ENCODE data around the gene ZNF839. TPM values are rescaled to one million over a fixed set of nuclear protein-coding genes. Genes with fewer than 3 reads are reported as not detected.
"Not testable (repeated sequence)": the region's sequence is repeated elsewhere in the genome, so short reads cannot be mapped to it uniquely, and the experiment has no call there.

Gene ZNF839
- total RNA-seq, 1 donor from 2014 or later, result 8.5 TPM

DNA sequence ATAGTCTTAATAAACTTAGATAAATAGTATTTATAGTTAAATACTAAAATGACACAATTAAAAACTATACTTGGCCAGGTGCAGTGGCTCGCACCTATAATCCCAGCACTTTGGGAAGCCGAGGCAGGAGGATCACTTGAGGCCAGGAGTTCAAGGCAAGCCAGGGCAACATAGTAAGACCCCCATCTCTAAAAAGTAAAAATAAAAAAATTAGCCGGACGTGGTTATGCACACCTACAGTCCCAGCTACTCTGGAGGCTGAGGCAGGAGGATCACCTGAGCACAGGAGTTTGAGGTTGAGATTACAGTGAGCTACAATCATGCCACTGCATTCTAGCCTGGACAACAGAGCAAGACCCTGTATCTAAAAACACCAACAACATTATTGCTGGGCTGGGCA, 27.1 kb downstream of the ZNF839 start:
- H3K9me3 ChIP-seq, result no peaks in the 10 kb centered on the region
- no peak for DNase-seq
- H3K27ac ChIP-seq, result no peak overlapping the region
- no peaks in the 10 kb centered on the region for H3K27me3 ChIP-seq (ENCODE audit: low read depth)
- TF ChIP-seq, protein P1, sequence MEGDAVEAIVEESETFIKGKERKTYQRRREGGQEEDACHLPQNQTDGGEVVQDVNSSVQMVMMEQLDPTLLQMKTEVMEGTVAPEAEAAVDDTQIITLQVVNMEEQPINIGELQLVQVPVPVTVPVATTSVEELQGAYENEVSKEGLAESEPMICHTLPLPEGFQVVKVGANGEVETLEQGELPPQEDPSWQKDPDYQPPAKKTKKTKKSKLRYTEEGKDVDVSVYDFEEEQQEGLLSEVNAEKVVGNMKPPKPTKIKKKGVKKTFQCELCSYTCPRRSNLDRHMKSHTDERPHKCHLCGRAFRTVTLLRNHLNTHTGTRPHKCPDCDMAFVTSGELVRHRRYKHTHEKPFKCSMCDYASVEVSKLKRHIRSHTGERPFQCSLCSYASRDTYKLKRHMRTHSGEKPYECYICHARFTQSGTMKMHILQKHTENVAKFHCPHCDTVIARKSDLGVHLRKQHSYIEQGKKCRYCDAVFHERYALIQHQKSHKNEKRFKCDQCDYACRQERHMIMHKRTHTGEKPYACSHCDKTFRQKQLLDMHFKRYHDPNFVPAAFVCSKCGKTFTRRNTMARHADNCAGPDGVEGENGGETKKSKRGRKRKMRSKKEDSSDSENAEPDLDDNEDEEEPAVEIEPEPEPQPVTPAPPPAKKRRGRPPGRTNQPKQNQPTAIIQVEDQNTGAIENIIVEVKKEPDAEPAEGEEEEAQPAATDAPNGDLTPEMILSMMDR (IDR thresholded peaks at IDR 0.05), result no peak
- ATAC-seq, result no peak
- peaks cover 6% of the 10 kb centered on the region for H3K4me1 ChIP-seq
- H3K4me3 ChIP-seq, result no peak overlapping the region
- peaks cover 98% of the 10 kb centered on the region for H3K36me3 ChIP-seq
- intact Hi-C loops (cut with DNase I), result no loop called here

DNA sequence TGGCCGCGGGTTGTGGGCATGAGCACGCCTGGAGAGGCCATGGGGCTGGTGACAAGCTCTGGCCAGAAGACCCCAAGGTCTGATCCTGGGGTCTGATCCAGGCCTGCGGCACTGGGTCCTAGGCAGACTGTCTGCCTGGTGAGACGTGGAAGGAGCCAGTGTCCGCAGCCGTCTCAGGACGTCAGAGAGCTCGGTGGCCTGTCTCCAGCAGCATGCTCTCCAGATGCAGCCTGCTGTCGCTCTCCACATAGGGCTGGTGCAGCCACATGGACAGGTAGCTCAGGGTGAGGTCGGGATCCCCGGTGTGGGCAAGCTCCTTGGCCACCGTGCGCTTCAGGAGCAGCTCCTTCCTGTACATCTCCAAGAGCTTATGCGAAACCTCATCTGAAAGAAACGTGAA, 28.8 kb downstream of the ZNF839 start:
- intact Hi-C loops (cut with DNase I), result no loop called here
- TF ChIP-seq, protein P1 (IDR thresholded peaks at IDR 0.05), result no peak
- Histone ChIP-seq H3K27me3 (ENCODE audit: low read depth) (no peaks in the 10 kb centered on the region), H3K27ac (no peak overlapping the region), H3K4me1 (peaks cover 6% of the 10 kb centered on the region), H3K4me3 (no peak overlapping the region), H3K36me3 (peaks cover 97% of the 10 kb centered on the region), H3K9me3 (no peaks in the 10 kb centered on the region)
- DNase-seq (no peak), ATAC-seq (no peak)

DNA sequence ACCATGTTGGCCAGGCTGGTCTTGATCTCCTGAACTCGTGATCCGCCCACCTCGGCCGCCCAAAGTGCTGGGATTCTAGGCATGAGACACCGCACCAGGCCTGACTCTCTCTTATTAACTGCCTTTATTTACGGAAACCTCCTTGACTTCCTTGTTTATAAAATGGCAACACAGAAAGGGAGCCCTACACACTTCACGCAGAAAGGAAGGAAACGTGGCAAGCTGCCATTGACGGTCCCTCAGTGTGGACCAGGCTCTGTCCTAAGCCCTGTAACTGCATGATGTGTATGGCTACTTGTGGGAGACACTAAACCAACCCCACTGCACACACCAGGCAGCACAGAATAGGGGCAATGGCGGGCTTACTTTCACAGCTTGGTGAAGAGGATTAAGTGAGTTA, 31.5 kb downstream of the ZNF839 start:
- Histone ChIP-seq H3K27me3 (ENCODE audit: low read depth) (no peaks in the 10 kb centered on the region), H3K9me3 (no peaks in the 10 kb centered on the region), H3K4me1 (peaks cover 6% of the 10 kb centered on the region), H3K27ac (peak overlapping the region; percentile 56), H3K4me3 (no peak overlapping the region), H3K36me3 (peaks cover 97% of the 10 kb centered on the region)
- ATAC-seq (peak; percentile 23 to 36), DNase-seq (no peak)
- intact Hi-C loops (cut with DNase I), result no loop called here
- TF ChIP-seq, protein P1 (IDR thresholded peaks at IDR 0.05), result no peak

DNA sequence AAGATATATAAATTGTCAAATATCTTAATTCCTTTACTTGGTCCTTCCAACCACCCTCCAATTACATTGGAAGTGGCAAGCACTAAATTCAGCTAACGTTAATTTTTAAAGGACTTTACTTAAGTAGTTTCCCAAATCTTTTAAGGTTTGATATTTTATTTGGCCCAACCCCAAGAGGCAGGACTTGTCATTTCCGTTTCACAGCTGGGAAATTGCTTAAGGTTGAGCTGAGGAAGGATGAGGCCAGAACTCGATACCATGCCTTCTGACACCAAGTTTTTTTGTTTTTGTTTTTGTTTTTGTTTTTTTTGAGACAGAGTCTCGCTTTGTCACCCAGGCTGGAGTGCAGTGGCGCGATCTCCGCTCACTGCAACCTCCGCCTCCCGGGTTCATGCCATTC, 32.0 kb downstream of the ZNF839 start:
- intact Hi-C loops (cut with DNase I); DNase-seq; H3K9me3 ChIP-seq; ATAC-seq; H3K4me3 ChIP-seq; H3K27me3 ChIP-seq (ENCODE audit: low read depth); H3K4me1 ChIP-seq: not testable (repeated sequence)
- peak overlapping the region; percentile 56 for H3K27ac ChIP-seq
- H3K36me3 ChIP-seq, result peaks cover 97% of the 10 kb centered on the region

DNA sequence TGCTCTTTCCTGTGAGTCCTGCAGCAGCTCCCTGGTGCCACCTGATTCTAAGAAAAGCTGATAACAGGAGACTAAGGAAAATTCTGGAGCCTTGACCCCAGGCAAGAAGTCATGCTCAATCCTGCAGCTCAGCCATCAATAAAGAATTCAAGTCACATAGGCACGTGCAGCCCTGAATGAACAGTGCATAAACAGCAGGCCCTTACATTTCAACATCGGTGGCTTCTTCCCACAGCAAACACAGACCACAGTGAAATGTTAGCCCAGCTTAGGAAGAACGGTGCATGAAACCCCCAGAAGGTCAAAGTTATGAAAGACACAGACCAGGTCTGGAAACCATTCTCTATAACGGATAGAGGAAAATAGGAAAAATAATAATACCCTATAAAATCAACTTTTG, 32.7 kb downstream of the ZNF839 start:
- intact Hi-C loops (cut with DNase I), result no loop called here

DNA sequence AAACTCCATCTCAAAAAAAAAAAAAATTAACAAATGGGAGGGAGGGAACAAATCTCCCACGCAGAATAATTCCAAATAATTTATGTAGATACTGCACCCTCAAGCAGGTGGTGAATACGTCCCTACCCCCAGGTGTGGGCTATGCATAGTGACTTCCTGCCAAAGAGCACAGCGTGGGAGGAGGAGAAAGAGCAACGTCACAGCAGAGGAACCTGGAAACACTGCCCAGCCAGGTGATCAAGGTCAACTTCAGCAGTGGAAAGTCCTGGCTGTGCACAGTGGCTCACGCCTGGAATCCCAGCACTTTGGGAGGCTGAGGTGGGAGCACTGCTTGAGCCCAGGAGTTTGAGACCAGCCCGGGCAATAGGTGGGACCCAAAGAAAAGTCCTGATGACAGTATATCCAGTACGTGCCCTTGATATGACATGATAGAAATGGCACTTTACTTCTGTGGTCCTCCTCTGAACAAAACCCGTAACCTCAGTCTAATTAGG, 33.6 kb downstream of the ZNF839 start:
- peaks cover 6% of the 10 kb centered on the region for H3K4me1 ChIP-seq
- TF ChIP-seq, protein P1 (IDR thresholded peaks at IDR 0.05), result no peak
- no peaks in the 10 kb centered on the region for H3K27me3 ChIP-seq (ENCODE audit: low read depth)
- no peak overlapping the region for H3K27ac ChIP-seq
- no peak for ATAC-seq
- H3K4me3 ChIP-seq, result no peak overlapping the region
- intact Hi-C loops (cut with DNase I), result no loop called here
- H3K9me3 ChIP-seq, result no peaks in the 10 kb centered on the region
- peaks cover 97% of the 10 kb centered on the region for H3K36me3 ChIP-seq
- DNase-seq, result no peak

More for the DNA sequence above, 32.7 kb downstream of the ZNF839 start:
- DNase-seq, result no peak
- peaks cover 97% of the 10 kb centered on the region for H3K36me3 ChIP-seq
- peak in 1 of 2 donors; percentile 37 for ATAC-seq
- no peak overlapping the region for H3K4me3 ChIP-seq
- TF ChIP-seq, protein P1 (IDR thresholded peaks at IDR 0.05), result no peak
- peak overlapping the region; percentile 6 for H3K27ac ChIP-seq
- no peaks in the 10 kb centered on the region for H3K27me3 ChIP-seq (ENCODE audit: low read depth)
- H3K4me1 ChIP-seq, result peaks cover 6% of the 10 kb centered on the region
- no peaks in the 10 kb centered on the region for H3K9me3 ChIP-seq

Data from lower lobe of right lung (tissue), 2 donors.